Mesothelial cell of epicardium (in vitro differentiated cells): ENCODE data around the gene NEU1. TPM values are rescaled to one million over a fixed set of nuclear protein-coding genes. Genes with fewer than 3 reads are reported as not detected.
"Not testable (repeated sequence)": the region's sequence is repeated elsewhere in the genome, so short reads cannot be mapped to it uniquely, and the experiment has no call there.

Experiments
- DNase-seq, 2 experiments: peaks; one replicate each; pipeline ENCODE4 v3.0.0; 2021; ENCODE audit warnings: low spot score in 2 of 2; ENCODE audit not compliant: unreplicated experiment in 2 of 2
- H3K27ac Mint-ChIP-seq: 2 replicates; pipeline ENCODE4 v1.8.0; 2021; ENCODE audit warnings: mixed read lengths
- H3K27me3 Mint-ChIP-seq: 2 replicates; pipeline ENCODE4 v1.8.0; 2021; ENCODE audit warnings: low read depth, mixed read lengths
- H3K36me3 Mint-ChIP-seq: 2 replicates; pipeline ENCODE4 v1.8.0; 2021; ENCODE audit warnings: mixed read lengths
- H3K4me1 Mint-ChIP-seq: 2 replicates; pipeline ENCODE4 v1.8.0; 2021; ENCODE audit warnings: mixed read lengths
- H3K4me3 Mint-ChIP-seq: 2 replicates; pipeline ENCODE4 v1.8.0; 2021; ENCODE audit warnings: mild to moderate bottlenecking, moderate library complexity, mixed read lengths
- H3K9me3 Mint-ChIP-seq: 2 replicates; pipeline ENCODE4 v1.8.0; 2021; ENCODE audit warnings: mixed read lengths
- total RNA-seq: library from RNA; stranded (reverse); gene quantifications from 3 replicates; pipeline ENCODE4 v1.2.1, GENCODE V29; 2021
- TF ChIP-seq, protein P1 (sequence below): fragments of 200-600 bp; sonication (generic); IDR thresholded peaks from one replicate; pipeline ENCODE4 v1.5.0; 2021; ENCODE audit warnings: antibody characterized with exemption; ENCODE audit not compliant: unreplicated experiment

The NEU1 gene
- total RNA-seq, 1 donor from 2014 or later, result 24.7 TPM

DNA sequence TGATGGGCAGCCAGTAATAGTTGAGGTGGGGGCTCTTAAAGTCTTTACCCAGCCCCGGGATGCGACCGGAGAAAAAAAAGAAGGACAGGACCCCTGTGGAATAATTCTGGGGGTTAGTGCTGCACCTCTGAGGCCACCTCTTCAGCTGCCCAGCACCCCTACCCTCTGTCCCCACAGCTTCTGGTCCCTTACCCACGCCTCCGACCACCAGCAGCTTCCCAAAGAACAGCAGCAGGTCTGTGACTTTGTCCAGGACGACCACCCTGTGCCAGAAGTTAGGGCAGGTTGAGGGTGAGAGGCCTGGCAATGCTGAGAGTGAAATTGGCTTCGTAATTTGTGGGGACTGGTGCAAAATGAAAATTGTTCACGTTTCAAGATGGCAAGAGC lies 2.2 kb upstream of the NEU1 start:
- peaks cover 20% of the 10 kb centered on the region for H3K4me1 Mint-ChIP-seq
- peak overlapping the region; percentile 17 for H3K4me3 Mint-ChIP-seq
- peak overlapping the region; percentile 100 for H3K27ac Mint-ChIP-seq
- TF ChIP-seq, protein P1, sequence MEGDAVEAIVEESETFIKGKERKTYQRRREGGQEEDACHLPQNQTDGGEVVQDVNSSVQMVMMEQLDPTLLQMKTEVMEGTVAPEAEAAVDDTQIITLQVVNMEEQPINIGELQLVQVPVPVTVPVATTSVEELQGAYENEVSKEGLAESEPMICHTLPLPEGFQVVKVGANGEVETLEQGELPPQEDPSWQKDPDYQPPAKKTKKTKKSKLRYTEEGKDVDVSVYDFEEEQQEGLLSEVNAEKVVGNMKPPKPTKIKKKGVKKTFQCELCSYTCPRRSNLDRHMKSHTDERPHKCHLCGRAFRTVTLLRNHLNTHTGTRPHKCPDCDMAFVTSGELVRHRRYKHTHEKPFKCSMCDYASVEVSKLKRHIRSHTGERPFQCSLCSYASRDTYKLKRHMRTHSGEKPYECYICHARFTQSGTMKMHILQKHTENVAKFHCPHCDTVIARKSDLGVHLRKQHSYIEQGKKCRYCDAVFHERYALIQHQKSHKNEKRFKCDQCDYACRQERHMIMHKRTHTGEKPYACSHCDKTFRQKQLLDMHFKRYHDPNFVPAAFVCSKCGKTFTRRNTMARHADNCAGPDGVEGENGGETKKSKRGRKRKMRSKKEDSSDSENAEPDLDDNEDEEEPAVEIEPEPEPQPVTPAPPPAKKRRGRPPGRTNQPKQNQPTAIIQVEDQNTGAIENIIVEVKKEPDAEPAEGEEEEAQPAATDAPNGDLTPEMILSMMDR, result no peak
- DNase-seq, result no peak
- H3K36me3 Mint-ChIP-seq, result peaks cover 3% of the 10 kb centered on the region
- no peaks in the 10 kb centered on the region for H3K9me3 Mint-ChIP-seq
- no peaks in the 10 kb centered on the region for H3K27me3 Mint-ChIP-seq

DNA sequence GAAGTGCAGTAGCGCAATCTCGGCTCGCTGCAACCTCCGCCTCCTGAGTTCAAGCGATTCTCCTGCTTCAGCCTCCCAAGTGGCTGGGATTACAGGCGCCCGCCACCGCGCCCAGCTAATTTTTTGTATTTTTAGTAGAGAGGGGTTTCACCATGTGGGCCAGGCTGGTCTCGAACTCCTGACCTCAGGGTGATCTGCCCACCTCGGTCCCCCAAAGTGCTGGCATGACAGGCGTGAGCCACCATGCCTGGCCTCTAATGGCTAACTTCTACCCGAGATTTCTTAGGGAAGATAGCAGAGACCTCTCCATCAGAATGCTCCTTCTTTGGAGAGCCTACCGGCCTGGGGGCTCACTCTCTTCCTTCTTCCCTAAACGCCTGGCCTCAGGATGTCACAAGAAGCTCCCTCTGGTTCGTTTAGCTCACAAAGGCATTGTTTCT lies 1.5 kb upstream of the NEU1 start:
- H3K36me3 Mint-ChIP-seq, DNase-seq, H3K27me3 Mint-ChIP-seq, H3K9me3 Mint-ChIP-seq: not testable (repeated sequence)
- Mint-ChIP-seq H3K4me1 (peaks cover 20% of the 10 kb centered on the region), H3K4me3 (peak overlapping the region; percentile 97), H3K27ac (peak overlapping the region; percentile 100)

DNA sequence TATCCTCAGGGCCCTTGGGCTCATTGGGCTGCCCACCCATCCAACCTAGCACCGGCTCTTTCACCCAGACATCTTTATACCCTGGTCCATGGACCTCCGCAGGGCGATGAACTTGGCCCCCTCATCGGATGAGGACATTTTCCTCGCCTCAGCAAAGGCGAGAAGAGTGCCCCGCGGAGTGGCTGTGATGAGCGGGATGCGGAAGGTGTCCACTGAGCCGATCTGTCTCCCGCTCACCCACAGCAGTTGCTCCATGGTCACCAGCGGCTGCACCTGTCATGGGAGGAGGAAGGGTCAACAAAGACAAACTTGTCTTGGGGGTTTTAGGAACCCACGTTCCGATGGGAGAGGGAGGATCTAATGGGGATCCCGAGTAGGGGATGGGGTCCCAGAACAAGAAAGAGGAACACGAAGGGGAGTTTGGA lies 690 bp downstream of the NEU1 start:
- H3K27ac Mint-ChIP-seq, result peak overlapping the region; percentile 100
- no peaks in the 10 kb centered on the region for H3K27me3 Mint-ChIP-seq
- no peaks in the 10 kb centered on the region for H3K9me3 Mint-ChIP-seq
- TF ChIP-seq, protein P1, result no peak
- peaks cover 8% of the 10 kb centered on the region for H3K36me3 Mint-ChIP-seq
- H3K4me3 Mint-ChIP-seq, result peak overlapping the region; percentile 97
- no peak for DNase-seq
- H3K4me1 Mint-ChIP-seq, result peaks cover 20% of the 10 kb centered on the region

DNA sequence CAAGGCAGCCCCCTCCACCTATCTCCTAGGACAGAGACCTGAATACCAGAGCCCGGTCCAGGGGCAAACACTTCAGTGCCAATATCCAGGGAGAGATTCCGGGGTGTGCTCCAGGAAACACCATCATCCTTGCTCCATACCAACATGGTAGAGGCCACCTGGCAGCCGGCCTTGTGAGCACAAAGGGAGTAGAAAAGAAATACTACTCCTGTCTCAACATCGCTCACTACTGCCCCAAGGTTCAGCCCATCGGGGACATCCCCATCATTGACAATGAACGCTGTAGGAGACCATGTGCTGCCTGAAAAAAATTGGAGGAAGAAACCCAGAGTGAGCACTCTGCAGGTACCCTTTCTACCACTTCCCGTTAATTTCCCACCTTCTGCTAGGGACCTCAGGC lies 1.5 kb downstream of the NEU1 start:
- no peak overlapping the region for H3K27ac Mint-ChIP-seq
- H3K4me3 Mint-ChIP-seq, result peak overlapping the region; percentile 97
- peaks cover 8% of the 10 kb centered on the region for H3K36me3 Mint-ChIP-seq
- peaks cover 20% of the 10 kb centered on the region for H3K4me1 Mint-ChIP-seq
- TF ChIP-seq, protein P1, result no peak
- DNase-seq, result no peak
- no peaks in the 10 kb centered on the region for H3K27me3 Mint-ChIP-seq
- H3K9me3 Mint-ChIP-seq, result no peaks in the 10 kb centered on the region

DNA sequence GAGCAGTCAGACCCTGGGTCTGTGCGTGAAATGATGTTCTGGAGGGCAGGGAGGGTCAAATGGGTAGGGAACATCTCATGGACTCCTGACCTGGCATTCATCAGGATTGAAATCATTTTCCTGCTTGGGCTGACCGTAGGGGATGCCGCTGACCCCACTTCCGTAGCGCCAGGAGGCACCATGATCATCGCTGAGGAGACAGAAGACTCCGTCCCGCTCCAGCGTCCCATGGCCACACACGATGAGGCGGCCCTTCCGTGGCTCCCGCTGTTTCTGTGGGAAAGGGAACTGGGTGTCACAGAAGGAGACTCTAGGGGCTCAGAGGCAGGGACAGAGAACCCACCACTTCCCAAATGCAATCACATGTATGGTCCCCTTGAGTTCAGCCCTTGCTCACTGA lies 2.3 kb downstream of the NEU1 start:
- H3K9me3 Mint-ChIP-seq, result no peaks in the 10 kb centered on the region
- no peak overlapping the region for H3K4me3 Mint-ChIP-seq
- H3K27me3 Mint-ChIP-seq, result no peaks in the 10 kb centered on the region
- no peak for DNase-seq
- no peak overlapping the region for H3K27ac Mint-ChIP-seq
- H3K36me3 Mint-ChIP-seq, result peaks cover 12% of the 10 kb centered on the region
- H3K4me1 Mint-ChIP-seq, result peaks cover 20% of the 10 kb centered on the region
- TF ChIP-seq, protein P1, result no peak

DNA sequence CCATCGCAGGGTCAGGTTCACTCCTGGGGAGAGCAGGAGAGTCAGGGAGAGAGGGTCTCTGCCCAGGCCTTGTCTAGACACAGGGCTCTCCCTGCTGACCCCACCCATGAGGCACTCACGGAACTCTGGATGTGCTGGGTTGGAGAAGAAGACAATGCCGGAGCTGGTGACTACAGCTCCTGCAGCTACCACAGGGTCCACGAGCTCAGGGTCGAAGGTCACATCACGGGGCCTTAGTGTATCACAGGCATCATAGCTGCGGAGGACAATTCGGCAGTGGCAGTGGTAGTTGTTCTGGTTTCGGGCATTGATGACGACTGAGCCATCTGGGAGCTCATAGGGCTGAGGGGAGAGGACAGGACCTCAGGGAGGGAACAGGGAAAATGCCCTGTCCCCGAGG lies 2.7 kb downstream of the NEU1 start:
- TF ChIP-seq, protein P1, result no peak
- Mint-ChIP-seq H3K9me3 (no peaks in the 10 kb centered on the region), H3K4me1 (peaks cover 16% of the 10 kb centered on the region), H3K4me3 (peak overlapping the region; percentile 14), H3K36me3 (peaks cover 15% of the 10 kb centered on the region), H3K27me3 (no peaks in the 10 kb centered on the region), H3K27ac (peak overlapping the region; percentile 50)
- DNase-seq, result no peak
